B cell (primary cell): ENCODE results near the gene CUTA. TPM values are rescaled to one million over a fixed set of nuclear protein-coding genes. Genes with fewer than 3 reads are reported as not detected.

Experiments
- ATAC-seq: fragments of 200-7000 bp; cut with Tn5 transposase; one replicate; pipeline ENCODE4 v1.10.0; 2021; ENCODE audit warnings: low read depth, mild to moderate bottlenecking, moderate number of reproducible peaks, moderate library complexity
- CTCF ChIA-PET: fragments of 350-600 bp; sonication (Branson Sonifier 250); formaldehyde crosslinking; loops from one replicate; lab custom pipeline; 2021; ENCODE audit warnings: antibody characterized with exemption, inconsistent platforms; lab: Charles Lee
- POLR2A ChIA-PET: fragments of 350-600 bp; sonication (Branson Sonifier 250); formaldehyde crosslinking; loops from one replicate; lab custom pipeline; 2021; ENCODE audit warnings: antibody characterized with exemption; lab: Charles Lee
- DNase-seq: peaks from one replicate; pipeline ENCODE4 v3.0.0; 2013
- H2AFZ ChIP-seq: 2 replicates; pipeline ENCODE4 v1.6.1; 2012; ENCODE audit warnings: mild to moderate bottlenecking, low read depth, low read length; ENCODE audit not compliant: insufficient read depth, poor library complexity, severe bottlenecking
- H3K27ac ChIP-seq, 2 donors: 1 replicate in 1 of 2; 2 replicates in 1 of 2; pipeline ENCODE4 v1.5.1; 2012 to 2013; ENCODE audit warnings: low read length in 2 of 2, mild to moderate bottlenecking in 2 of 2, moderate library complexity in 1 of 2
- H3K27me3 ChIP-seq, 4 experiments: fragments of 200-600 bp in 1 of 4; sonication (generic) in 1 of 4; replicated peaks in 1 of 4; 1 replicate in 2 of 4; 2 replicates in 2 of 4; pipeline versions ENCODE4 v1.6.1 to v1.7.0; 2013 to 2016; ENCODE audit warnings: low read length in 3 of 4, mild to moderate bottlenecking in 2 of 4, mixed read lengths in 1 of 4, moderate library complexity in 1 of 4; ENCODE audit not compliant: insufficient read depth in 4 of 4, control insufficient read depth in 3 of 4; ENCODE audit errors: control extremely low read depth in 1 of 4
- H3K36me3 ChIP-seq, 2 experiments: replicated peaks in 1 of 2; 1 replicate in 1 of 2; 2 replicates in 1 of 2; pipeline versions ENCODE4 v1.6.1 to v1.7.1; 2013; ENCODE audit warnings: low read length in 1 of 2; ENCODE audit not compliant: insufficient read depth in 2 of 2, control insufficient read depth in 1 of 2; ENCODE audit errors: control extremely low read depth in 1 of 2, extremely low read depth in 1 of 2
- H3K4me1 ChIP-seq, 2 donors: fragments of 200-600 bp in 1 of 2; sonication (generic) in 1 of 2; 1 replicate in 1 of 2; 2 replicates in 1 of 2; pipeline versions ENCODE4 v1.5.1 to v1.6.1; 2013 to 2017; ENCODE audit warnings: low read length in 2 of 2; ENCODE audit not compliant: control insufficient read depth in 2 of 2, insufficient read depth in 2 of 2
- H3K4me2 ChIP-seq: replicated peaks from 2 replicates; pipeline ENCODE3; 2012; ENCODE audit warnings: mild to moderate bottlenecking, low read depth, low read length; ENCODE audit not compliant: poor library complexity, severe bottlenecking
- H3K4me3 ChIP-seq, 5 experiments: fragments of 200-600 bp in 1 of 5; sonication (generic) in 1 of 5; 1 replicate in 3 of 5; 2 replicates in 2 of 5; pipeline versions ENCODE4 v1.5.1 to v1.7.0; 2011 to 2016; ENCODE audit warnings: low read length in 4 of 5, mild to moderate bottlenecking in 4 of 5, low read depth in 2 of 5, control low read depth in 1 of 5, moderate library complexity in 1 of 5; ENCODE audit not compliant: insufficient read depth in 1 of 5; ENCODE audit errors: control extremely low read depth in 1 of 5, extremely low read depth in 1 of 5
- H3K79me2 ChIP-seq: fragments of 200-600 bp; sonication (generic); one replicate; pipeline ENCODE4 v1.6.0; 2016; ENCODE audit warnings: low read length; ENCODE audit not compliant: control insufficient read depth, insufficient read depth
- H3K9ac ChIP-seq: fragments of 200-600 bp; sonication (generic); 2 replicates; pipeline ENCODE4 v1.6.1; 2017; ENCODE audit warnings: mild to moderate bottlenecking, low read length, moderate library complexity
- H3K9me3 ChIP-seq, 3 donors: one replicate each; pipeline versions ENCODE4 v1.6.1 to v1.7.1; 2013; ENCODE audit warnings: low read length in 2 of 3; ENCODE audit not compliant: control insufficient read depth in 2 of 3, insufficient read depth in 1 of 3; ENCODE audit errors: control extremely low read depth in 1 of 3
- H4K20me1 ChIP-seq: 2 replicates; pipeline ENCODE4 v1.6.0; 2012; ENCODE audit warnings: mild to moderate bottlenecking, low read length; ENCODE audit not compliant: insufficient read depth, control insufficient read depth, poor library complexity, severe bottlenecking
- H3K27ac Mint-ChIP-seq: one replicate; pipeline ENCODE4 v1.8.0; 2021; ENCODE audit warnings: mixed read lengths
- H3K27me3 Mint-ChIP-seq: one replicate; pipeline ENCODE4 v1.8.0; 2021; ENCODE audit warnings: mixed read lengths
- H3K4me1 Mint-ChIP-seq: one replicate; pipeline ENCODE4 v1.8.0; 2021; ENCODE audit warnings: mixed read lengths
- H3K4me3 Mint-ChIP-seq: one replicate; pipeline ENCODE4 v1.8.0; 2021; ENCODE audit warnings: mixed read lengths
- H3K9me3 Mint-ChIP-seq: one replicate; pipeline ENCODE4 v1.8.0; 2022; ENCODE audit warnings: mixed read lengths; ENCODE audit not compliant: insufficient read depth
- EZH2 ChIP-seq: IDR thresholded peaks from 2 replicates; pipeline ENCODE4 v1.6.1; 2012; ENCODE audit warnings: borderline replicate concordance, low read depth, mild to moderate bottlenecking, moderate library complexity, low read length; ENCODE audit not compliant: insufficient read depth, poor library complexity, severe bottlenecking
- WGBS: methylation state at CpG from one replicate; pipeline ENCODE4 v1.1.5; 2013; ENCODE audit warnings: missing lambda C conversion rate; ENCODE audit not compliant: insufficient coverage; 5-methylcytosine and 5-hydroxymethylcytosine counted together
- intact Hi-C: fragments of 100-400 bp; cut with micrococcal nuclease; formaldehyde crosslinking; loops from one replicate; pipeline ENCODE4 v1.10.0; 2022
- polyA plus RNA-seq: library from polyadenylated mRNA; depleted of rRNA; stranded (reverse); fragments of >200 nt; gene quantifications from 2 replicates; pipeline ENCODE4 v1.2.3, GENCODE V29; 2012
- total RNA-seq, 2 donors: library from RNA; stranded (reverse); fragments of 120-200 nt in 1 of 2; gene quantifications; 1 replicate in 1 of 2; 2 replicates in 1 of 2; pipeline versions ENCODE4 v1.2.3 to v1.2.4, GENCODE V29; 2013 to 2022
- TF ChIP-seq, protein P1 (sequence below): fragments of 200-600 bp; IDR thresholded peaks from one replicate; pipeline ENCODE4 v1.8.0; 2022; ENCODE audit warnings: antibody characterized with exemption, mild to moderate bottlenecking

The CUTA gene
- total and polyA plus RNA-seq, 2 donors (not counting 1 experiment from before 2014, with no cell fraction given): 137 to 226 TPM

DNA sequence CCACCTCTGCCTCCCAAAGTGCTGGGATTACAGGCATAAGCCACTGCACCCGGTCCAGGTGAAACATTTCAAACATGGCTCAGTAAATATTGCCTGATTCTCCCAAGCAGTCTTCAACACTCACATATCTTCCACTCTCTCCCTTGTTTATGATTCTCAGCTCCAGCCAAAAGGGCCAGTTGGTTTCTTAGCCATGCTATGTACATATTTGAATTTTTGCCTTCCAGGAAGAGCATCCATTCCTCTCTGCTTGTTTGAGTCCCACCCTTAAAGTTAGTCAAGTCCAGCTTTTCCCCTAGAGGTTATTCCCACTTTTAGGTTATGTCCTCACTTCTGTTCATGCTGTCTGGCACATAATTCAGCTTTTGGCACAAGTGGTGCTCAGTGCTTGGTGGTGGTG, 20.4 kb downstream of the CUTA start:
- WGBS: 100% methylated on average over 1 of the region's 1 CpG
- no peak overlapping the region for H2AFZ ChIP-seq
- no peak for DNase-seq
- H3K36me3 ChIP-seq: no peaks in the 10 kb centered on the region
- Mint-ChIP-seq H3K27me3 (no peaks in the 10 kb centered on the region), H3K4me3 (no peak overlapping the region), H3K27ac (no peak overlapping the region), H3K9me3 (no peaks in the 10 kb centered on the region), H3K4me1 (peaks cover 7% of the 10 kb centered on the region)
- POLR2A ChIA-PET: interaction anchor here (0.7 kb wide), 1 partner anchor 57 kb away, joined by 5 read pairs; no protein-coding TSS in a partner anchor
- TF ChIP-seq EZH2: no peak
- TF ChIP-seq, protein P1, sequence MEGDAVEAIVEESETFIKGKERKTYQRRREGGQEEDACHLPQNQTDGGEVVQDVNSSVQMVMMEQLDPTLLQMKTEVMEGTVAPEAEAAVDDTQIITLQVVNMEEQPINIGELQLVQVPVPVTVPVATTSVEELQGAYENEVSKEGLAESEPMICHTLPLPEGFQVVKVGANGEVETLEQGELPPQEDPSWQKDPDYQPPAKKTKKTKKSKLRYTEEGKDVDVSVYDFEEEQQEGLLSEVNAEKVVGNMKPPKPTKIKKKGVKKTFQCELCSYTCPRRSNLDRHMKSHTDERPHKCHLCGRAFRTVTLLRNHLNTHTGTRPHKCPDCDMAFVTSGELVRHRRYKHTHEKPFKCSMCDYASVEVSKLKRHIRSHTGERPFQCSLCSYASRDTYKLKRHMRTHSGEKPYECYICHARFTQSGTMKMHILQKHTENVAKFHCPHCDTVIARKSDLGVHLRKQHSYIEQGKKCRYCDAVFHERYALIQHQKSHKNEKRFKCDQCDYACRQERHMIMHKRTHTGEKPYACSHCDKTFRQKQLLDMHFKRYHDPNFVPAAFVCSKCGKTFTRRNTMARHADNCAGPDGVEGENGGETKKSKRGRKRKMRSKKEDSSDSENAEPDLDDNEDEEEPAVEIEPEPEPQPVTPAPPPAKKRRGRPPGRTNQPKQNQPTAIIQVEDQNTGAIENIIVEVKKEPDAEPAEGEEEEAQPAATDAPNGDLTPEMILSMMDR: no peak
- no peak overlapping the region for H3K27ac ChIP-seq
- no peaks in the 10 kb centered on the region for H3K9me3 ChIP-seq
- H3K27me3 ChIP-seq: no peaks in the 10 kb centered on the region
- no peak overlapping the region for H3K4me2 ChIP-seq
- H4K20me1 ChIP-seq: no peaks in the 10 kb centered on the region
- CTCF ChIA-PET: no interaction called here
- ATAC-seq: no peak
- peaks cover 0 to 1% of the 10 kb centered on the region in 2 donors for H3K4me1 ChIP-seq
- H3K9ac ChIP-seq: no peak overlapping the region
- no peak overlapping the region for H3K4me3 ChIP-seq
- H3K79me2 ChIP-seq: peaks cover 37% of the 10 kb centered on the region
- intact Hi-C loops: no loop called here

DNA sequence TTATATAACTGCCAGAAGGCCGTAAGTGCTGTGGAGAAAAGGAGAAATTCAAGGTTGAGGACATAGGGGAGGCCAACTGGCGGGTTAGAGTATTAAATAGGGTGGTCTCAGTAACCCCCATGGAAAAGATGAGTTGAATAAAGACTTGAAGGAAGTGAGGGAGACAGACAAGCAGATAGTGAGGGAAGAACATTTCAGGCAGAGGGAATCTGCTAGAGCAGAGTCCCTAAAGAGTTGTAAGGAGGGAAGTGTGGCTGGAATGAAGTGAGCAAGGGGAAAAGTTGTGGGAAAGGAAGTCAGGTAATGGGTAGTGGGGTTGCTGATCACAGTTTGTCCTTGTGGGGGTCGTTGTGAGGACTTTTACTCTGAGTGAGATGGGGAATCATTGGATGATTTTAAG, 24.9 kb downstream of the CUTA start:
- Histone ChIP-seq H2AFZ (no peak overlapping the region), H3K9me3 (no peaks in the 10 kb centered on the region), H3K4me2 (no peak overlapping the region), H3K9ac (no peak overlapping the region), H3K27ac (no peak overlapping the region), H3K4me3 (no peak overlapping the region), H4K20me1 (no peaks in the 10 kb centered on the region), H3K36me3 (no peaks in the 10 kb centered on the region), H3K4me1 (peaks cover 12 to 18% of the 10 kb centered on the region in 2 donors), H3K79me2 (peaks cover 27% of the 10 kb centered on the region), H3K27me3 (no peaks in the 10 kb centered on the region)
- ChIA-PET CTCF (interaction anchor here (0.7 kb wide), 1 partner anchor 270 kb away, joined by 3 read pairs; no protein-coding TSS in a partner anchor), POLR2A (no interaction called here)
- Mint-ChIP-seq H3K4me3 (peak overlapping the region; percentile 80), H3K27me3 (no peaks in the 10 kb centered on the region), H3K27ac (no peak overlapping the region), H3K9me3 (no peaks in the 10 kb centered on the region), H3K4me1 (peaks cover 23% of the 10 kb centered on the region)
- DNase-seq (no peak), ATAC-seq (no peak)
- no peak for TF ChIP-seq EZH2
- TF ChIP-seq, protein P1: no peak
- intact Hi-C loops: loop anchor here (5.0 kb wide), 2 partner anchors 229 to 394 kb away; partner anchors contain the start of genes ITPR3 and LEMD2
- WGBS: 79% methylated on average over 2 of the region's 3 CpGs
